Activated naive CD8-positive, alpha-beta T cell treated with anti-CD3 and anti-CD28 coated beads, Interleukin-2, amount 10 ng/mL, durations not matched to agents 7 days and 5 days (primary cell): Measurements from ENCODE around the gene LDLRAD2. TPM values are rescaled to one million over a fixed set of nuclear protein-coding genes. Genes with fewer than 3 reads are reported as not detected.

Experiments used
- ATAC-seq: fragments of 150-1000 bp; cut with Tn5 transposase; one replicate; pipeline ENCODE4 v1.10.0; 2021; ENCODE audit warnings: low read depth, moderate library complexity
- POLR2A ChIA-PET: fragments of 350-600 bp; sonication (Branson Sonifier 250); formaldehyde crosslinking; loops from one replicate; lab custom pipeline; 2021; ENCODE audit warnings: antibody characterized with exemption; lab: Charles Lee
- DNase-seq: peaks from one replicate; pipeline ENCODE4 v3.0.0; 2021
- H3K27ac Mint-ChIP-seq: one replicate; pipeline ENCODE4 v1.8.0; 2022; ENCODE audit warnings: mild to moderate bottlenecking, mixed read lengths
- H3K27me3 Mint-ChIP-seq: one replicate; pipeline ENCODE4 v1.8.0; 2022; ENCODE audit warnings: mild to moderate bottlenecking, moderate library complexity, mixed read lengths
- H3K36me3 Mint-ChIP-seq: one replicate; pipeline ENCODE4 v1.8.0; 2021; ENCODE audit warnings: mild to moderate bottlenecking, mixed read lengths
- H3K4me1 Mint-ChIP-seq: one replicate; pipeline ENCODE4 v1.8.0; 2021; ENCODE audit warnings: mixed read lengths
- H3K4me3 Mint-ChIP-seq: one replicate; pipeline ENCODE4 v1.8.0; 2022; ENCODE audit warnings: mild to moderate bottlenecking, moderate library complexity, mixed read lengths
- H3K9me3 Mint-ChIP-seq: one replicate; pipeline ENCODE4 v1.8.0; 2021; ENCODE audit warnings: mixed read lengths
- total RNA-seq, 2 experiments: library from RNA; stranded (reverse); gene quantifications; one replicate each; pipeline ENCODE4 v1.2.3, GENCODE V29; 2021

LDLRAD2 gene
- total RNA-seq, 2 experiments from 2014 or later: 0.09 TPM; not detected in 1

GRCh38 chr1:21857142-21857839 is 45.2 kb downstream of the LDLRAD2 start:
- DNase-seq (no peak), ATAC-seq (no peak)
- Mint-ChIP-seq H3K27me3 (no peaks in the 10 kb centered on the region), H3K4me3 (no peak overlapping the region), H3K27ac (peak overlapping the region; percentile 27), H3K9me3 (no peaks in the 10 kb centered on the region), H3K4me1 (peaks cover 12% of the 10 kb centered on the region), H3K36me3 (peaks cover 2% of the 10 kb centered on the region)
- POLR2A ChIA-PET: no interaction called here

DNA sequence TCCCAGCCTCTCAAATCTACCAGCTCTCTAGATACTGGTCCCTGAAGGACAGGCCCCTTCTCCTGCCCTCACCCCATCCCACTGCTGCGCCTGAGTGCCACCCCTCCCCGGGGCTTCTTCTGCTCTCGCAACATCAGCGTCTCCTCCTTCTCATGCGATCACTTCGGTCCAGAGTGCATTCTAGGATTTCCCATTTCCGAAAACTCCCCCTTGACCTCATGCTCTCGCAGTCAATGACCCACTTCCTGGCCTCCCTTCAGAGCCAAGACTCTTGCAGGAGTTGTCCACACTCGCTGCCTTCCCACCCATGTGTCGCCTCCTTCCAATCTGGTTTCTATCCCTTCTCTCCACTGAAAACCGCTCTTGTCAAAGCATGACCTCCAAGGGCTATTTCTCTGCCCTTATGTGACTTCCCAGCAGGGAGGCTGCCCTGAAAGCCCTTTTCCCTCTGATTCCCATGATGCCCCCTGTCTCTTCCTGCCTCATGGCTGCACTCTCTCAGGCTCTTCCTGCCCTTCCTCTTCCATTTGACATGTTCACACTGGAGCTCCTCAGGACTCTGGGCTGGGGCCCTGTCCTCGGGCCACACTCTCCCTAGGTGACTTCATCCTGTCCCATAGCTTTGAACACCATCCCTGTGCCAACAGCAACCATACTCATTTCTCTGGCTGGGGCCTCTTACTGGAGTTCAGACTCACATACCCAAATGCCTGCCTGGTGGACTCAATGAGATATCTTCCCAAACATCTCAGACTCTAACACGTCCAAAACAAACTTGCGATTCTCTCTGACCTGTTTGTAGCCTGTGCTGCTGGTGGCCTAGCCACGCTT is 46.0 kb downstream of the LDLRAD2 start:
- H3K36me3 Mint-ChIP-seq: peaks cover 2% of the 10 kb centered on the region
- peak overlapping the region; percentile 27 for H3K27ac Mint-ChIP-seq
- H3K4me1 Mint-ChIP-seq: peaks cover 11% of the 10 kb centered on the region
- ATAC-seq (no peak), DNase-seq (no peak)
- POLR2A ChIA-PET: no interaction called here
- H3K4me3 Mint-ChIP-seq: no peak overlapping the region
- no peaks in the 10 kb centered on the region for H3K9me3 Mint-ChIP-seq
- H3K27me3 Mint-ChIP-seq: no peaks in the 10 kb centered on the region

DNA sequence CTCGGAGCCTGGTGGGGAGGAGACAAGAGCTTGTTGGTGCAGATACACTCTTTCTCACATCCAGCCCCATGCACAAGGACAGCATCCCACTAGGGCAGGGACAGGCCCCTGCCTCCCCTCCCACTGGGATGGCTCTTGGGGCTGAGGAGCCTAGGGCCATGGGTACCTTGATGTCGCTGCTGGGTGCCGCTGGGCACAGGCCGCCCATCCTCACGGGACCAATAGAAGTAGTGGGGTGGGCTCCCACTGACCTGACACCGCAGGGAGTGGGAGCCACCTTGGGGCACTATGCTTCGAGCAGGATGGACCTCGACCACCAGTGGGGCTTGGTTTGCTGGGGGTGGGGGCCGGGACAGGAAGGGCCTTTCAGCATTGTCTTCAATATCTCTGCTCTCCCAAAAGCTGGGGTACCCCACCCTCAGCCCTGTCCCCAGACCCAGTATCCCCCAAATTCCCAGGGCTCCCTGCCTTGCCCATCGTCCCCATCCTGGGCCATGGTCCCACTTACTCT is 47.7 kb downstream of the LDLRAD2 start:
- peaks cover 2% of the 10 kb centered on the region for H3K36me3 Mint-ChIP-seq
- H3K9me3 Mint-ChIP-seq: no peaks in the 10 kb centered on the region
- ATAC-seq: no peak
- no peak for DNase-seq
- H3K4me1 Mint-ChIP-seq: peaks cover 11% of the 10 kb centered on the region
- H3K27ac Mint-ChIP-seq: no peak overlapping the region
- POLR2A ChIA-PET: no interaction called here
- no peaks in the 10 kb centered on the region for H3K27me3 Mint-ChIP-seq
- no peak overlapping the region for H3K4me3 Mint-ChIP-seq

DNA sequence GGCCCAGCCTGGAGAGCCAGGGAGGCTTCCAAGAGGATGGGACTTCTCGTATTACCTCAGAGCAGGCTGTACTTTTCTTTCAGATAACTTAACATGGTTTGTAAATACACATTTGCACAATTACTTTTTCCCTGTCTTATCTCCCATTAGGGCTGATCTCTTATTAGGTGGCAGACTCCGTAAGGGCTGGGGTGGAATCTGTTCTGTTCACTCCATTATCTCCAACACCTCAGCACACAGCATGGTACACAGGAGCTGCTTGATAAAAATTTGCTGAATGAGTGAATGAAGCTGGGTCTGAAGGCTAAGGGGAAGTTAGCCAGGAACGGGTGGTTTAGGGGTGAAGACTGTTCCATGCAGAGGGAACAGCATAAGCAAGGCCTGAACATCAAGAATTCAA is 48.9 kb downstream of the LDLRAD2 start:
- POLR2A ChIA-PET: no interaction called here
- Mint-ChIP-seq H3K4me1 (peaks cover 12% of the 10 kb centered on the region), H3K27ac (no peak overlapping the region), H3K36me3 (peaks cover 2% of the 10 kb centered on the region), H3K27me3 (no peaks in the 10 kb centered on the region), H3K9me3 (no peaks in the 10 kb centered on the region), H3K4me3 (no peak overlapping the region)
- no peak for ATAC-seq
- DNase-seq: no peak

DNA sequence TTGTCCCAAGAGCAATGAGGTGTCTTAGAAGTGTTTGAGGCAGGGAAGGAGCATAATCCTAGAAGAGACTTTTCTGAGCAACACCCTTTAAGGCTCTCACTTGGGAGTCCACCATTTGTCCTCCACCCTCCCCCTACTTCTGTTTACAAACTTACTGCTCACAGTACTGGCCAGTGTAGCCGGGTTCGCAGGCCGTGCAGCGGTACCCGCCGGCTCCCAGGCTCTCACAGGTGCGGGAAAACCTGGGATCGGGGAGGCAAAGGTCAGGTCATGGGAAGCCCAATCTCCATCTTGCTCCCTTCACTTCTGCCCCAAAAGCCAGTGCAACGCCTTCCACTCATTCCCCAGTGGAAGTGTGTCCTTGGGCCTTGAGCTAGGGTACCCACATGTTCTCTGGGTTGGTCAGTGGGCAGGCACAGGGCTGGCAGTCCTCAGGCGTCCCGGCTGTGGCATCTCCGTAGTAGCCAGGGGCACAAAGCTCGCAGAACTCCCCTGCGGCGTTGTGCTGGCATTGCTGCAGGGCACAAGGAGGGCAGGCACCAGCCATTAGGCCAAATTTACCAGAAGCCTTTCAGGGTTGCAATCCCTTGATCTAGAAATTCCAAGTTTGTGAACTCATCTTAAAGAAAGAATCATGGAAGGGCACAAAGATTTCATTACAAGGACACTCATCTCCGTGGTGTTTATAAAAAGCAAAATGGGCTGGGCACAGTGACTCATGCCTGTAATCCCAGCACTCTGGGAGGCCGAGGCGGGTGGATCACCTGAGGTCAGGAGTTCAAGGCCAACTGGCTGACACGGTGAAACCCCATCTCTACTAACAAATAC is 49.8 kb downstream of the LDLRAD2 start:
- POLR2A ChIA-PET: no interaction called here
- Mint-ChIP-seq H3K9me3 (no peaks in the 10 kb centered on the region), H3K27ac (no peak overlapping the region), H3K4me1 (peaks cover 17% of the 10 kb centered on the region), H3K36me3 (peaks cover 2% of the 10 kb centered on the region), H3K4me3 (no peak overlapping the region), H3K27me3 (no peaks in the 10 kb centered on the region)
- DNase-seq: no peak
- ATAC-seq: no peak

- ATAC-seq: no peak
- no peak overlapping the region for H3K27ac Mint-ChIP-seq
- peaks cover 6% of the 10 kb centered on the region for H3K4me1 Mint-ChIP-seq
Observed at GRCh38 chr1:21863981-21864380, 51.9 kb downstream of the LDLRAD2 start.

DNA sequence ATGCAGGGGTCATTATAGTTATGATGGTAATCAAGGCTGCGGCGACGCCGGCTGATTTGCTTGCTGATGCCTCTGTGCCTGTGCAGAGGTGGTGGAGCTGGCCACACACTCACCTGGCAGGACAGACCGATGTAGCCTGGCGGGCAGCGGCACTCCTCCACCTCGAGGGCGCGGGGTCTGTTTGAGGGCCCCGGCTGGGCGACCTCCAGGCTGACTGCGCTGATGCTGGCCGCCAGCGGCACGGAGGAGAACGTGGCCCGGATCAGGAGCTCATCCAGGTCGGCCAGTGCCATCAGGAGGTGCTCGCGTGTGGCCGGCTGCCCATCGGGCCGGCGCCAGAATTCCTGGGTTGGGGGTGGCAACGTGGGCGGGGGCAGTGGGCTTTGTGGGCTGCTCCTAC is 52.7 kb downstream of the LDLRAD2 start:
- Mint-ChIP-seq H3K4me3 (no peak overlapping the region), H3K27ac (no peak overlapping the region), H3K4me1 (peaks cover 6% of the 10 kb centered on the region), H3K27me3 (no peaks in the 10 kb centered on the region), H3K36me3 (peaks cover 2% of the 10 kb centered on the region), H3K9me3 (no peaks in the 10 kb centered on the region)
- ATAC-seq: no peak
- DNase-seq: no peak
- POLR2A ChIA-PET: no interaction called here

More at GRCh38 chr1:21863981-21864380, 51.9 kb downstream of the LDLRAD2 start:
- Mint-ChIP-seq H3K36me3 (peaks cover 2% of the 10 kb centered on the region), H3K9me3 (no peaks in the 10 kb centered on the region), H3K4me3 (no peak overlapping the region), H3K27me3 (no peaks in the 10 kb centered on the region)
- no peak for DNase-seq
- POLR2A ChIA-PET: no interaction called here

DNA sequence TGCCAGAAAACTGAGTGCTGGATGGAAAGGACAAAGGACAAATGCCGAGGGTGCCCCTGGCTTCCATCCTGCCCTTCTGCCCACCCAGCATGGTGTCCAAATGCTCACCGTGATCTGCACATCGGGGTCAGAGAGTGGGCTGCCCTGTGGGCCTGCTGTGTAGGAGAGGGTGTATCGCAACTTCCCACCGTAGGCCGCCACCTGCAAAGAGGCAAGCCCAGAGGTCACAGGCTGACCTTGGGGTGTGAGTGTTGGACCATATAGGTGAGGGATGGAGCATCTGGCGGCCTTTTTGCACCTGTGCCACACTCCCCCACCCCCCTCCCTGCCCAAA is 53.5 kb downstream of the LDLRAD2 start:
- POLR2A ChIA-PET: no interaction called here
- no peaks in the 10 kb centered on the region for H3K9me3 Mint-ChIP-seq
- no peak for DNase-seq
- ATAC-seq: no peak
- peaks cover 6% of the 10 kb centered on the region for H3K4me1 Mint-ChIP-seq
- no peak overlapping the region for H3K27ac Mint-ChIP-seq
- H3K4me3 Mint-ChIP-seq: no peak overlapping the region
- no peaks in the 10 kb centered on the region for H3K27me3 Mint-ChIP-seq
- H3K36me3 Mint-ChIP-seq: peaks cover 2% of the 10 kb centered on the region

DNA sequence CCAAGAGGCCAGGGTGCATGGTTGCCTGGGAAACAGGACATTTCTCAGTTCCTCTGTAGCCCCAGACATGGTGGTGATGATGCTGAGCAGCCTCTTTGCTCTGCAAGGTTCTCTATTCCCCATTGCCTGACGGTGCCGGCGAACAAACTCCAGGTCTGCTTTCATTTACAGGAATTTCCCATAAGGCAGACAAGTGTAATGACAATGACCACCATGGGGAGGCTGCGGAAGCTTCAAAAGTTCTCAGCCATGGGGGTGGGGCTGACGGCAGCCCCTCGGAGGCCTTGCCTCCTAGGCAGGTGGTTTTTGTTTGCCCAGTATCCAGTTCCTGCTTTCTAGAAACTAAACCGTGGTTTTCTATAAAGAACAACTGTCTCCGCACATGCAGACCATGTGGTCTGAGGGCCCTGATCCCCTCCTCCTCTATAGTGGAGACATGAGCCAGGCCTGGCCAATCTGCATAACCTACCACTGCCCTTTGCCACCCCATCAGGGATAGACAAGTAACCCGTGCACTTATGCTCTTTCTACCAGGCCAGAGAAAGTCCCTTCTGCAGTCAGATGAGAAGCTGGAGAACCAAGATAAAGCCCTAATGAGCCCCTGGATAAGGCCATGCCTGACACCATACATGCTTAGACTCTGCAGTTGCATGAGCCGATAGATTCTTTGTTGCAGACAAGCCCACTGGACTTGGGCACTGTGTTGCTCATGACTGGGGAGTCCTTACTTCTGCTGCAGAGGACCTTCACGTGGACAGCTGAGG is 54.1 kb downstream of the LDLRAD2 start:
- Mint-ChIP-seq H3K4me3 (no peak overlapping the region), H3K9me3 (no peaks in the 10 kb centered on the region), H3K4me1 (peaks cover 6% of the 10 kb centered on the region), H3K27me3 (no peaks in the 10 kb centered on the region), H3K27ac (peak overlapping the region; percentile 42), H3K36me3 (peaks cover 2% of the 10 kb centered on the region)
- DNase-seq (no peak), ATAC-seq (peak; percentile 30)
- POLR2A ChIA-PET: no interaction called here

- ATAC-seq: no peak
- peaks cover 2% of the 10 kb centered on the region for H3K36me3 Mint-ChIP-seq
- no peak for DNase-seq
- no peak overlapping the region for H3K4me3 Mint-ChIP-seq
- POLR2A ChIA-PET: no interaction called here
- H3K27me3 Mint-ChIP-seq: no peaks in the 10 kb centered on the region
- H3K9me3 Mint-ChIP-seq: no peaks in the 10 kb centered on the region
- H3K4me1 Mint-ChIP-seq: peaks cover 6% of the 10 kb centered on the region
- no peak overlapping the region for H3K27ac Mint-ChIP-seq
Observed at GRCh38 chr1:21866707-21867043, 54.6 kb downstream of the LDLRAD2 start.

- Mint-ChIP-seq H3K36me3 (no peaks in the 10 kb centered on the region), H3K27ac (no peak overlapping the region), H3K27me3 (no peaks in the 10 kb centered on the region), H3K4me1 (peaks cover 6% of the 10 kb centered on the region), H3K4me3 (no peak overlapping the region), H3K9me3 (no peaks in the 10 kb centered on the region)
- POLR2A ChIA-PET: no interaction called here
- no peak for DNase-seq
- ATAC-seq: no peak
Observed at GRCh38 chr1:21867451-21867996, 55.5 kb downstream of the LDLRAD2 start.

- Mint-ChIP-seq H3K4me1 (peaks cover 6% of the 10 kb centered on the region), H3K36me3 (no peaks in the 10 kb centered on the region), H3K27ac (no peak overlapping the region), H3K9me3 (no peaks in the 10 kb centered on the region), H3K27me3 (no peaks in the 10 kb centered on the region), H3K4me3 (no peak overlapping the region)
- ATAC-seq (no peak), DNase-seq (no peak)
- POLR2A ChIA-PET: no interaction called here
Observed at GRCh38 chr1:21868482-21868881, 56.4 kb downstream of the LDLRAD2 start.
